Lower lobe of right lung (tissue), 2 donors: ENCODE results near the gene NLRP3. TPM values are rescaled to one million over a fixed set of nuclear protein-coding genes. Genes with fewer than 3 reads are reported as not detected.
"Not testable (repeated sequence)": the region's sequence is repeated elsewhere in the genome, so short reads cannot be mapped to it uniquely, and the experiment has no call there.

ENCODE experiments used
- ATAC-seq, 2 donors: fragments of 200-7000 bp; cut with Tn5 transposase; one replicate each; pipeline ENCODE4 v1.9.1; 2020 to 2022; ENCODE audit warnings: mild to moderate bottlenecking in 2 of 2, moderate library complexity in 2 of 2
- DNase-seq: peaks from one replicate; pipeline ENCODE4 v3.0.0-alpha.2; 2020
- H3K27ac ChIP-seq: fragments of 200-600 bp; one replicate; pipeline ENCODE4 v1.8.0; 2022
- H3K27me3 ChIP-seq: fragments of 200-600 bp; one replicate; pipeline ENCODE4 v1.8.0; 2022; ENCODE audit warnings: low read depth
- H3K36me3 ChIP-seq: fragments of 200-600 bp; one replicate; pipeline ENCODE4 v1.8.0; 2022; ENCODE audit warnings: mild to moderate bottlenecking
- H3K4me1 ChIP-seq: fragments of 200-600 bp; one replicate; pipeline ENCODE4 v1.8.0; 2022
- H3K4me3 ChIP-seq: fragments of 200-600 bp; one replicate; pipeline ENCODE4 v1.8.0; 2022; ENCODE audit warnings: mild to moderate bottlenecking
- H3K9me3 ChIP-seq: fragments of 200-600 bp; one replicate; pipeline ENCODE4 v1.8.0; 2022
- CTCF ChIP-seq: fragments of 200-600 bp; IDR thresholded peaks from one replicate; pipeline ENCODE4 v1.8.0; 2022; ENCODE audit warnings: antibody characterized with exemption, mild to moderate bottlenecking
- intact Hi-C: fragments of 100-400 bp; cut with DNase I; formaldehyde crosslinking; loops from one replicate; pipeline ENCODE4 v1.11.0; 2022
- total RNA-seq: library from RNA; stranded (reverse); fragmentation: NEBNext Ultra II Directional; extraction: Animal tissue kit (Norgen Biotek cat#: 25700); gene quantifications from one replicate; pipeline ENCODE4 v1.2.1, GENCODE V29; 2021
- donor health status: DM: no; HTN: yes; CAD: no; lungs with severe emphysema.

NLRP3 gene
- total RNA-seq, 1 donor from 2014 or later, result 3.5 TPM

GRCh38 chr1:247370786-247371732 lies 44.9 kb upstream of the NLRP3 start:
- H3K27me3 ChIP-seq, result no peaks in the 10 kb centered on the region
- intact Hi-C loops, result no loop called here

DNA sequence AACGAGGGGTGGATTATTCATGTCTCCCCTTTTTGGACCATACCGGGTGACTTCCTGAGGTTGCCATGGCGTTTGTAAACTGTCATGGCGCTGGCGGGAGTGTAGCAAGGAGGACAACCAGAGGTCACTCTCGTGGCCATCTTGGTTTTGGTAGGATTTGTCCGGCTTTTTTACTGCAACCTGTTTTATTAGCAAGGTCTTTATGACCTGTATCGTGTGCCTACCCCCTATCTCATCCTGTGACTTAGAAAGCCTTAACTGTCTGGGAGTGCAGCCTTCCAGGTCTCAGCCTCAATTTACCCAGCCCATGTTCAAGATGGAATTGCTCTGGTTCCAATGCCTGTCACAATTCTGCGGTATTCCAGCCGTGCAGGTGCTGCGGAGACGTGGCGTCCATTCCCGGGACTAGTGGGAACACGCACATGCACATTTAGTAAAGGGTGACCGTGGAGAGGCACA lies 44.1 kb upstream of the NLRP3 start:
- H3K27me3 ChIP-seq, result no peaks in the 10 kb centered on the region
- no peaks in the 10 kb centered on the region for H3K36me3 ChIP-seq
- H3K27ac ChIP-seq, result no peak overlapping the region
- no peak for DNase-seq
- ATAC-seq, result no peak
- intact Hi-C loops, result no loop called here
- no peak overlapping the region for H3K4me3 ChIP-seq
- TF ChIP-seq CTCF, result no peak
- no peaks in the 10 kb centered on the region for H3K9me3 ChIP-seq
- H3K4me1 ChIP-seq, result no peaks in the 10 kb centered on the region

More at GRCh38 chr1:247370786-247371732, 44.9 kb upstream of the NLRP3 start:
- Histone ChIP-seq H3K4me3 (no peak overlapping the region), H3K4me1 (no peaks in the 10 kb centered on the region), H3K9me3 (no peaks in the 10 kb centered on the region), H3K36me3 (no peaks in the 10 kb centered on the region), H3K27ac (no peak overlapping the region)
- DNase-seq, result no peak
- TF ChIP-seq CTCF, result no peak
- no peak for ATAC-seq

GRCh38 chr1:247373721-247374141 lies 42.2 kb upstream of the NLRP3 start:
- Histone ChIP-seq H3K4me1 (no peaks in the 10 kb centered on the region), H3K4me3 (peak overlapping the region; percentile 43), H3K9me3 (no peaks in the 10 kb centered on the region), H3K36me3 (no peaks in the 10 kb centered on the region), H3K27me3 (no peaks in the 10 kb centered on the region), H3K27ac (no peak overlapping the region)
- intact Hi-C loops, result no loop called here
- peak; percentile 43 for TF ChIP-seq CTCF
- ATAC-seq (peak; percentile 80 to 87), DNase-seq (peak; percentile 55)

DNA sequence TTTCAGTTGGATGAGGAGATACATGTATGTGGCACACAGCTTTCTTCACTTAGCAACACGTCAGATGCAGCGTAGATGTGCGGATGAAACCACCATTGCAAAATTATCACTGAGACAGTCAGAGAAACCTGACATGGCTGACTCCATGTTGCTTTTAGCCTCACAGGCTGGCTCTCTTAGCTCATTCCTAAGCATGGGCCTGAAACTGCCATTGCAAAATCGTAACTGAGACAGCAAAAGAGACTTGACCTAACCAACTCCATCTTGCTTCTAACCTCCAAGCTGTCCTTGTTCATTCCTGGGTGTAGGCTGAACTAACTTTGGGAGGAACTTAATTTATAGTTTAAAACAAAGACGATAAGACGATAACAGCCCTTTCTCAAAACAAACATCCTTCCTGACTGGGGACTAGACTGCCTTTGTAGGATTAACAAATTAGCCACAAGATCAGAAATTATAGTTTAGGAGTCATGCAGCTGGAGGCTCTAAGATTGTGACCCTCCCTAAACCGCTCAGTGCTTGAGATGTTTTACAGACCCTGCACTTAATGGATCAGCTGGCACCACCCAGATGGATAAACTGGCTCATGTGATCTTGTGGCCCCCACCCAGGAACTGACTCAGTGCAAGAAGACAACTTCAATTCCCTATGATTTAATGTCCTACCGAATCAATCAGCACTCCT lies 41.2 kb upstream of the NLRP3 start:
- H3K27me3 ChIP-seq, H3K9me3 ChIP-seq, intact Hi-C loops, H3K4me1 ChIP-seq, H3K36me3 ChIP-seq, H3K27ac ChIP-seq, H3K4me3 ChIP-seq, ATAC-seq, DNase-seq: not testable (repeated sequence)

DNA sequence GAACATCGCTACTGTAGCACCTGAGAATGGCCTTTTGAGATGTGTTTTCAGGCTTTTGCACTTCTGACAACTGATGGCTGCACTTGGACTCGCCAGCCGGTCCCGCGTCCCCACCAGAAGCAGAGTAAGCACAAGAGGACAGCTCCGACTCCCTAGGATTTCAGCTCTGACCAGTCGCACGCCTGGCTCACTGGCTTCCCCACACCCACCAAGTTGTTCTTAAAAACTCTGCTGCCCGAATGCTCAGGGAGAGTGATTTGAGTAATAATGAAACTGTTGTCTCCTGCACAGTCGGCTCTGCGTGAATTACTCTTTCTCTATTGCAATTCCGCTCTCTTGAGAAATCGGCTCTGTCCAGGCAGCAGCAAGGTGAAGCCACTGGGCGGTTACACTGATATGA lies 40.2 kb upstream of the NLRP3 start:
- DNase-seq (no peak), ATAC-seq (no peak)
- Histone ChIP-seq H3K27ac (no peak overlapping the region), H3K36me3 (no peaks in the 10 kb centered on the region), H3K4me1 (no peaks in the 10 kb centered on the region), H3K9me3 (no peaks in the 10 kb centered on the region), H3K27me3 (no peaks in the 10 kb centered on the region), H3K4me3 (no peak overlapping the region)
- intact Hi-C loops, result no loop called here
- TF ChIP-seq CTCF, result no peak

DNA sequence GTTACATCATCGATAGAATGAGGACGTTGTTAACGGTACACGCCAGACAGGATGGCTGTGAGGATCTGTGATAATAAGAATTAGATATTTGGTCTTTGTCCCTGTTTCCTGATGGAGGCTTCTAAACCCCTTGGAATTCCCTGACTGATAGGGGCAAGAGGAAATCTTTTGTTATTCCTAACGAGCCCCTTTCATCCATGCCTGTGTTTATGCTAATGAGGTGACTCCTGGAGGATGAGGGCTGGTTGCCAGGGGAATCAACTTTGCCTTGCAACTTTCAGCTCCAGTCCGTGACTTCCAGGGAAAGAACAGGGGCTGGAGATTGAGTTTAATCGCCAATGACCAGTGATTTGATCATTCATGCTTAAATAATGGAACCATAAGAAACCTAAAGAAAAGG lies 39.3 kb upstream of the NLRP3 start:
- Histone ChIP-seq H3K27ac (no peak overlapping the region), H3K9me3 (no peaks in the 10 kb centered on the region), H3K4me3 (no peak overlapping the region), H3K4me1 (no peaks in the 10 kb centered on the region), H3K36me3 (no peaks in the 10 kb centered on the region), H3K27me3 (no peaks in the 10 kb centered on the region)
- intact Hi-C loops, result no loop called here
- no peak for TF ChIP-seq CTCF
- DNase-seq (no peak), ATAC-seq (no peak)

- not testable (repeated sequence) for ATAC-seq
These were observed 38.3 kb upstream of the NLRP3 start for GRCh38 chr1:247377656-247378055.

More at GRCh38 chr1:247377656-247378055, 38.3 kb upstream of the NLRP3 start:
- H3K4me3 ChIP-seq, intact Hi-C loops, DNase-seq, H3K27ac ChIP-seq, H3K36me3 ChIP-seq, H3K4me1 ChIP-seq, H3K27me3 ChIP-seq, H3K9me3 ChIP-seq: not testable (repeated sequence)
